ENCODE data around the gene WWOX. TPM values are rescaled to one million over a fixed set of nuclear protein-coding genes. Genes with fewer than 3 reads are reported as not detected.

Gene WWOX
- total and polyA plus RNA-seq, 2 of the 8 experiments (the other 6 are each of a cell fraction or from before 2014, with no cell fraction given): 5.4 to 16.7 TPM

DNA sequence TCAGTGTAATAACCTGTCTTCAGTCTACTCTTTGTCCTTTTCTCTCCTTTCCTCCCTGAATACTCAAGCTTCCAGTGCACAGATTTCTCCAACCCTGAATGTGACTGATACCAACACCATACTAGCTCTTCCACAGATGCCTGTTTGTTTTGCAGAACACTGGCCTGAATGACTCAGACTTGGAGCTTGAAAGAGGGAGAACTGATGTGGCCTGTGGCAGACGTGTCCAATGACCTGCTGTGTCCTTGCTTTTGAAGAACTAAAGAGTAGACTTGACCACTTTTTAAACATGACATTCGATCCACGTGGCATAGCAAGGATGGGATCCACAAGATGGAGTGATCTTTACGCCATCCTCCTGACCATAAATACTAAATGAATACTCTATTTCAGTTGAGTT is 361.0 kb downstream of the WWOX start (continued):
- TF ChIP-seq, protein P1, sequence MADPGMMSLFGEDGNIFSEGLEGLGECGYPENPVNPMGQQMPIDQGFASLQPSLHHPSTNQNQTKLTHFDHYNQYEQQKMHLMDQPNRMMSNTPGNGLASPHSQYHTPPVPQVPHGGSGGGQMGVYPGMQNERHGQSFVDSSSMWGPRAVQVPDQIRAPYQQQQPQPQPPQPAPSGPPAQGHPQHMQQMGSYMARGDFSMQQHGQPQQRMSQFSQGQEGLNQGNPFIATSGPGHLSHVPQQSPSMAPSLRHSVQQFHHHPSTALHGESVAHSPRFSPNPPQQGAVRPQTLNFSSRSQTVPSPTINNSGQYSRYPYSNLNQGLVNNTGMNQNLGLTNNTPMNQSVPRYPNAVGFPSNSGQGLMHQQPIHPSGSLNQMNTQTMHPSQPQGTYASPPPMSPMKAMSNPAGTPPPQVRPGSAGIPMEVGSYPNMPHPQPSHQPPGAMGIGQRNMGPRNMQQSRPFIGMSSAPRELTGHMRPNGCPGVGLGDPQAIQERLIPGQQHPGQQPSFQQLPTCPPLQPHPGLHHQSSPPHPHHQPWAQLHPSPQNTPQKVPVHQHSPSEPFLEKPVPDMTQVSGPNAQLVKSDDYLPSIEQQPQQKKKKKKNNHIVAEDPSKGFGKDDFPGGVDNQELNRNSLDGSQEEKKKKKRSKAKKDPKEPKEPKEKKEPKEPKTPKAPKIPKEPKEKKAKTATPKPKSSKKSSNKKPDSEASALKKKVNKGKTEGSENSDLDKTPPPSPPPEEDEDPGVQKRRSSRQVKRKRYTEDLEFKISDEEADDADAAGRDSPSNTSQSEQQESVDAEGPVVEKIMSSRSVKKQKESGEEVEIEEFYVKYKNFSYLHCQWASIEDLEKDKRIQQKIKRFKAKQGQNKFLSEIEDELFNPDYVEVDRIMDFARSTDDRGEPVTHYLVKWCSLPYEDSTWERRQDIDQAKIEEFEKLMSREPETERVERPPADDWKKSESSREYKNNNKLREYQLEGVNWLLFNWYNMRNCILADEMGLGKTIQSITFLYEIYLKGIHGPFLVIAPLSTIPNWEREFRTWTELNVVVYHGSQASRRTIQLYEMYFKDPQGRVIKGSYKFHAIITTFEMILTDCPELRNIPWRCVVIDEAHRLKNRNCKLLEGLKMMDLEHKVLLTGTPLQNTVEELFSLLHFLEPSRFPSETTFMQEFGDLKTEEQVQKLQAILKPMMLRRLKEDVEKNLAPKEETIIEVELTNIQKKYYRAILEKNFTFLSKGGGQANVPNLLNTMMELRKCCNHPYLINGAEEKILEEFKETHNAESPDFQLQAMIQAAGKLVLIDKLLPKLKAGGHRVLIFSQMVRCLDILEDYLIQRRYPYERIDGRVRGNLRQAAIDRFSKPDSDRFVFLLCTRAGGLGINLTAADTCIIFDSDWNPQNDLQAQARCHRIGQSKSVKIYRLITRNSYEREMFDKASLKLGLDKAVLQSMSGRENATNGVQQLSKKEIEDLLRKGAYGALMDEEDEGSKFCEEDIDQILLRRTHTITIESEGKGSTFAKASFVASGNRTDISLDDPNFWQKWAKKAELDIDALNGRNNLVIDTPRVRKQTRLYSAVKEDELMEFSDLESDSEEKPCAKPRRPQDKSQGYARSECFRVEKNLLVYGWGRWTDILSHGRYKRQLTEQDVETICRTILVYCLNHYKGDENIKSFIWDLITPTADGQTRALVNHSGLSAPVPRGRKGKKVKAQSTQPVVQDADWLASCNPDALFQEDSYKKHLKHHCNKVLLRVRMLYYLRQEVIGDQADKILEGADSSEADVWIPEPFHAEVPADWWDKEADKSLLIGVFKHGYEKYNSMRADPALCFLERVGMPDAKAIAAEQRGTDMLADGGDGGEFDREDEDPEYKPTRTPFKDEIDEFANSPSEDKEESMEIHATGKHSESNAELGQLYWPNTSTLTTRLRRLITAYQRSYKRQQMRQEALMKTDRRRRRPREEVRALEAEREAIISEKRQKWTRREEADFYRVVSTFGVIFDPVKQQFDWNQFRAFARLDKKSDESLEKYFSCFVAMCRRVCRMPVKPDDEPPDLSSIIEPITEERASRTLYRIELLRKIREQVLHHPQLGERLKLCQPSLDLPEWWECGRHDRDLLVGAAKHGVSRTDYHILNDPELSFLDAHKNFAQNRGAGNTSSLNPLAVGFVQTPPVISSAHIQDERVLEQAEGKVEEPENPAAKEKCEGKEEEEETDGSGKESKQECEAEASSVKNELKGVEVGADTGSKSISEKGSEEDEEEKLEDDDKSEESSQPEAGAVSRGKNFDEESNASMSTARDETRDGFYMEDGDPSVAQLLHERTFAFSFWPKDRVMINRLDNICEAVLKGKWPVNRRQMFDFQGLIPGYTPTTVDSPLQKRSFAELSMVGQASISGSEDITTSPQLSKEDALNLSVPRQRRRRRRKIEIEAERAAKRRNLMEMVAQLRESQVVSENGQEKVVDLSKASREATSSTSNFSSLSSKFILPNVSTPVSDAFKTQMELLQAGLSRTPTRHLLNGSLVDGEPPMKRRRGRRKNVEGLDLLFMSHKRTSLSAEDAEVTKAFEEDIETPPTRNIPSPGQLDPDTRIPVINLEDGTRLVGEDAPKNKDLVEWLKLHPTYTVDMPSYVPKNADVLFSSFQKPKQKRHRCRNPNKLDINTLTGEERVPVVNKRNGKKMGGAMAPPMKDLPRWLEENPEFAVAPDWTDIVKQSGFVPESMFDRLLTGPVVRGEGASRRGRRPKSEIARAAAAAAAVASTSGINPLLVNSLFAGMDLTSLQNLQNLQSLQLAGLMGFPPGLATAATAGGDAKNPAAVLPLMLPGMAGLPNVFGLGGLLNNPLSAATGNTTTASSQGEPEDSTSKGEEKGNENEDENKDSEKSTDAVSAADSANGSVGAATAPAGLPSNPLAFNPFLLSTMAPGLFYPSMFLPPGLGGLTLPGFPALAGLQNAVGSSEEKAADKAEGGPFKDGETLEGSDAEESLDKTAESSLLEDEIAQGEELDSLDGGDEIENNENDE (IDR thresholded peaks at IDR 0.05; ENCODE audit: insufficient replicate concordance, low read length): no peak

Data from H1 (cell line).